MM.1S (cell line): ENCODE data around the gene SCFD2.

Experiments
- CTCF ChIP-seq: fragments of 300-600 bp; sonication (generic); IDR thresholded peaks from 2 replicates; pipeline ENCODE4 v1.5.1; 2016; ENCODE audit warnings: antibody characterized with exemption, low read length, mixed read lengths
- EZH2 ChIP-seq: fragments of 300-600 bp; sonication (generic); optimal IDR thresholded peaks from 2 replicates; pipeline ENCODE3; 2017; ENCODE audit warnings: low read depth, mild to moderate bottlenecking, antibody characterized with exemption, low read length, mixed read lengths

GRCh38 chr4:52954560-52955170, 411.2 kb downstream of the SCFD2 start:
- TF ChIP-seq CTCF (no peak), EZH2 (no peak)
